HG03571 (cell line): ENCODE data around the gene COL18A1.

ENCODE experiments used
- ATAC-seq: cut with Tn5 transposase; IDR thresholded peaks from one replicate; pipeline ENCODE4 v1.9.1; 2021; ENCODE audit not compliant: unreplicated experiment

The COL18A1 gene

GRCh38 chr21:45487891-45488600 lies 83.1 kb downstream of the COL18A1 start:
- ATAC-seq, result no peak

GRCh38 chr21:45488931-45489721 lies 84.2 kb downstream of the COL18A1 start:
- ATAC-seq, result no peak

DNA sequence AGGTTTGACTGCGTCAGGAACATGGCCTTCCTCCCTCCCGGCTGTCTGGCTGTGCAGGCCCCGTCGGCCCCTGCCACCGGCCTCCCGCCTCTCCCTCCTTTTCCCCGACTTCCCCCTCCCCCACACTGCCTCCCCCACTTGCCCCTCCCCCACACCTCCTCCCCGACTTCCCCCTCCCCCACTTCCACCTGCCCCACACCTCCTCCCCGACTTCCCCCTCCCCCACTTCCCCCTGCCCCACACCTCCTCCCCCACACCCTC lies 84.7 kb downstream of the COL18A1 start:
- ATAC-seq, result no peak

GRCh38 chr21:45490049-45490731 lies 85.2 kb downstream of the COL18A1 start:
- ATAC-seq, result no peak

- ATAC-seq, result no peak
These were observed 86.1 kb downstream of the COL18A1 start for GRCh38 chr21:45491056-45491455.

DNA sequence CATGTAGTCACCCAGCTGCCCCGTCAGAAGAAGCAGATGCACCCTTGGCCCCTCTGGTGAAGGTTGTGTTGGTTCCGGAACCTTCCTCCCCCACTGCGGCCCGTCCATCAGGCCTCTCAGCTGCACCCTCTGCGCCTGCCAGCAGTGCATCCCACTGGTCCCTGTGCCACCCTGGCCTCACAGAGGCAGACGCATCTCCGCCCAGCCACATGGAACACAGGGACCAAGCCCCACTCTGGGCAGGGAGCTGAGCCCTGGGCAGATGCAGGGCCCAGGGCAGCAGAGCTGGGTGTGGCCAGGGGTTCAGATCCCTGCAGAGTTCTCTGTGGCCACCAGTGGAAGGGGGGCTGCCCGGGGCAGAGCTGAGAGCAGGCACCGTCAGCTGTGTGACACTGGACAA lies 86.7 kb downstream of the COL18A1 start:
- ATAC-seq, result no peak

DNA sequence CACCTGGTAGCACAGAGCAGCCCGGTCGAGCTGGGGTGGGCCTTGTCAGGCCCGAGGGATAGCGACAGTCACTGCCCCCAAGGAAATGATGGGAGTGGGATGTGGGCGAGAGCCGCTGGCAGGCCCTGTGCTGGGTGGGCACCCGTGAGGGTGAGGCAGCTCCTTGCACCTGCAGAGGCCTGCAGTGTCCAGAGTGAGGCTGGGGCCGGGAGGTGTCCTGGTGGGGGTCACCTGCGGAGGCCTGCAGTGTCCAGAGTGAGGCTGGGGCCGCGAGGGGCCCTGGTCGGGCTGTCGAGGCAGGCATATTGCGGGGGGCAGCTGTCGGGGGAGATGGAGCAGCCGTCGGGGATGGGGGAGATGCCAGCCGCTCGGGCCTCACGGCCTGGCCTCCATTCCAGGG lies 87.8 kb downstream of the COL18A1 start:
- ATAC-seq, result no peak

- ATAC-seq, result no peak
These were observed 88.5 kb downstream of the COL18A1 start for GRCh38 chr21:45493401-45494001.

DNA sequence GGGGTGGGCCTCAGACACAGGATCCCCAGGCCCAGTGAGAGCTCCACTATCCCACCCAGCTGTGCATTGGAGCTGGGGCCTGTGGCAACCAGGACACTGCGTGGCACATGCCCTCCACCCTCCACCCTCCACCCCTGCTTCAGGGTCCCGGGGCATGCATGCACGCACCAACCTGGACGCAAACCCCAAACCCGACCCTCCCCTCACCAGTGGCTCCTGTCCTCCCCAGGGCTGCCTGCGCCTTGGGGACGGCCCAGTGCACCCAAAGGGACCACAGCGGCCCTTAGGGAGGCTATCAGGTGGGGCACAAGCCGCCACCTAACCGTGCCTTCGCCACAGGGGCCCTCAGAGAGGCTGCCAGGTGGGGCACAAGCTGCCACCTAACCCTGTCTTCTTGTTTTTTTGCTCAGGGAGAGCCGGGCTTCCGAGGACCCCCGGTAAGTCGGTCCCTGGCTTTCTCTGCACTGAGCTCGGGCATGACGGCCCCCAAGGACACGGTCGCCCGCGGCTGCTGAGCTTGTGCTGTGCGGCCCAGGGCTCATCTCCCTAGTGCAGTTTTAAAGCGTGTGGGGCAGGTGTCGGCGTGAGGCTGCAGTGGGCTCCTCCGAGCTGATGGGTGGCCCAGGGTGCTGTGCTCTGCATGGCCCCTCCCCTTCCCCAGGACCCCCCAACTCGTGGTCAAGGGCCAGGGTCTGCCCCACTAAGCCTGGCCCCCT lies 89.3 kb downstream of the COL18A1 start:
- no peak for ATAC-seq

DNA sequence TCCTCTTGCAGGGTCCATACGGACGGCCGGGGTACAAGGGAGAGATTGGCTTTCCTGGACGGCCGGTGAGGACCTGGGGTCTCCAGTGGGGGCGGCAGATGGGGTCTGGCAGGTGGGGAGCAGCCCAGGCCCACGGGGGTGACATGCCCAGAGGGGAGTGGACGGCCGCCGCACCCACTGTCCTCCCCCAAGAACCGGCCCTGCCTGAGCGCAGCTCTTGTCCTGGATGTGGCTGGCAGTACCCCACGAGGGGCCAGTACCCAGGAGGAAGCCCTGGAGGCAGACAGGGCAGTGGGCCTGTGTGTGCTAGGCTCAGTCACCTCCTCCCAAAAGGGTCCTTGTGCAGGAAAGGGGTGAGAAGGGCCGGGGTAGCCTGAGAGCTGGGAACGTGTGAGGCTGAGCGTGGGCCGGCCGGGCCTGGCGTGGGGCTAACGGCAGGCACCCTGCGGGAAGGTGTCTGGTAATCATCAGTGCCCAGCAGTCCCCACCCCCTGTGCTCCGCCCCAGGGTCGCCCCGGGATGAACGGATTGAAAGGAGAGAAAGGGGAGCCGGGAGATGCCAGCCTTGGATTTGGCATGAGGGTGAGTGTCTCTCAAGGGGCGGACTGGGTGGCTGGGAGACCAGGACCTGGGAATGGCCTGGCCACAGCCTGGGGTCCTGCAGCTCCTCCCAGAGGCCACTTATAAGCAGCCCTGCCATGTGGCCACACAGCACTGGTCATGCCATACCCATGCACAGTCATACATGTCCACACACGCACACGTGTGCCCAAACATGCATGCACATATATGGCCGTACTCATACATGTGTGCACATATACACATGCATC lies 90.1 kb downstream of the COL18A1 start:
- no peak for ATAC-seq

- ATAC-seq, result no peak
These were observed 91.4 kb downstream of the COL18A1 start for GRCh38 chr21:45496151-45496967.

GRCh38 chr21:45496968-45497845 lies 92.2 kb downstream of the COL18A1 start:
- no peak for ATAC-seq

- no peak for ATAC-seq
These were observed 93.1 kb downstream of the COL18A1 start for GRCh38 chr21:45497846-45498645.

DNA sequence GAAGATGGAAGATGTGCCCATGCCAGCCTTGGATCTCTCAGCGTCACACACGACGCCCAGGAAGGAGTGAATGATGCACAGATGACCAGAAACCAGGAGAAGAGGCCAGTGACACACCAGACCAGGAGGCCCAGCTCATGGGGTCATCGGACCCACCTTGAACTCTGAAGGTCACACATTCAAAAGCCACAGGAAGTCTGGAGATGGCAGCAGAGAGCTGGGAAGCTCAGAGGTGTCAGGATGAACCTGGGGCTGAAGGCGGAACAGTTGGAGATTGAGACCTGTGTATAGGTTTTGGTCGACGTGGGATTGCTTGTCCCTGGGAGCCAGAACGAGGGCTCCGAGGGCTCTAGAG lies 93.7 kb downstream of the COL18A1 start:
- no peak for ATAC-seq

DNA sequence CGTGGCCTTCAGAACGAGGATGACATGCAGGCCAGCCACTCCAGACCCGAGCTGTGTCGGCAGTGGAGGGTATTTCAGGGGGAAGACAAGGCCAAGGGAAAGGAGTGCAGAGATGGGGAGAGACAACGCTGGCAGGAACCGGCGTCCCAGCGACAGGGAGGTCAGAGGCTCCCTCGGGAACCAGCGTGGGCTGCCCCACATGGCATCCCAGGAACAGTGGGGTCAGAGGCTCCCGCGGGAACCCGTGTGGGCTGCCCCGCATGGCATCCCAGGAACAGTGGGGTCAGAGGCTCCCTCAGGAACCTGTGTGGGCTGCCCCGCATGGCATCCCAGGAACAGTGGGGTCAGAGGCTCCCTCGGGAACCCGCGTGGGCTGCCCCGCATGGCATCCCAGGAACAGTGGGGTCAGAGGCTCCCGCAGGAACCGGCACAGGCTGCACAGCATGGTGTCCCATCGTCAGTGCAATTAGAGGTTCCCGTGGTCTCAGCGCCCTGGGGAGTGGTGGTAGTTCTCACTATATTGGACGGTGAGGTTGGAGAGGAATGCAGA lies 94.3 kb downstream of the COL18A1 start:
- ATAC-seq, result no peak

DNA sequence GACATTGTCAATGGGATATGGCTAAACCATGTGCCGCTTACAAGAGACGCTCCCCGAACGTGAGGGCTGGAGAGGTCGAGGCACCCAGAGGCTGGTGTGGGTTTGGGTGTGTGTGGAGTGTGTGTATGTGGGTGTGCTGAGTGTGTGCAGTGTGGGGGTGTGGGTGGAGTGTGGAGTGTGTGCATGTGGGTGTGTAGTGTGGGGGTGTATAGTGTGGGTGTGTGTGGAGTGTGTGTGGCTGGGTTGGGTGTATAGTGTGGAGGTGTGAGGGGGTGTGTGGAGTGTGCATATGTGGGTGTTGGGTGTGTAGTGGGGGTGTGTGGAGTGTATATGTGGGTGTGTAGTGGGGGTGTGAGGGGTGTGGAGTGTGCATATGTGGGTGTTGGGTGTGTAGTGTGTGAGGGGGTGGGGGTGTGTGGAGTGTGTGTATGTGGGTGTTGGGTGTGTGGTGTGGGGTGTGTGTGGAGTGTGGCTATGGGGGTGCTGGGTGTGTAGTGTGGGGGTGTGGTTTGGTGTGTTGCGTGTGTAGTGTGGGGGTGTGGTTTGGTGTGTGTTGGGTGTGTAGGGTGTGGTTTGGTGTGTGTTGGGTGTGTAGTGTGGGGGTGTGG lies 95.1 kb downstream of the COL18A1 start:
- no peak for ATAC-seq
